H1 (cell line): ENCODE data around the gene EBF3. TPM values are rescaled to one million over a fixed set of nuclear protein-coding genes. Genes with fewer than 3 reads are reported as not detected.

ENCODE experiments used
- CTCF ChIA-PET: fragments of 300-600 bp; sonication (Branson Sonifier 250); formaldehyde crosslinking; loops from one replicate; lab custom pipeline; 2021; ENCODE audit not compliant: partially characterized antibody; lab: Charles Lee
- POLR2A ChIA-PET: fragments of 300-600 bp; sonication (Branson Sonifier 250); formaldehyde crosslinking; loops from one replicate; lab custom pipeline; 2021; ENCODE audit warnings: inconsistent platforms; ENCODE audit not compliant: partially characterized antibody; lab: Charles Lee
- DNase-seq, 2 experiments: peaks; one replicate each; pipeline versions ENCODE4 v3.0.0 to v3.0.0-alpha.2; 2010 to 2022; ENCODE audit warnings: low spot score in 2 of 2, low read depth in 1 of 2, mixed read lengths in 1 of 2
- FAIRE-seq: peaks from 2 replicates; lab custom pipeline; 2011; peaks lifted over from hg19 to GRCh38; lab: Jason Lieb, UNC
- H2AFZ ChIP-seq: 2 replicates; pipeline ENCODE4 v1.8.1; 2012; ENCODE audit warnings: low read length, inconsistent platforms
- H2AK5ac ChIP-seq: 2 replicates; pipeline ENCODE4 v1.6.1; 2013; ENCODE audit warnings: low read depth, low read length
- H2BK120ac ChIP-seq: replicated peaks from 2 replicates; pipeline ENCODE3; 2013; ENCODE audit warnings: low read depth, low read length, inconsistent platforms
- H2BK12ac ChIP-seq: 2 replicates; pipeline ENCODE4 v1.6.1; 2013; ENCODE audit warnings: low read depth, low read length
- H2BK15ac ChIP-seq: 2 replicates; pipeline ENCODE4 v1.6.1; 2013; ENCODE audit warnings: low read length
- H2BK20ac ChIP-seq: 2 replicates; pipeline ENCODE4 v1.6.1; 2013; ENCODE audit warnings: low read length
- H2BK5ac ChIP-seq: 2 replicates; pipeline ENCODE4 v1.6.1; 2013; ENCODE audit warnings: low read depth, low read length
- H3K14ac ChIP-seq: 2 replicates; pipeline ENCODE4 v1.6.1; 2013; ENCODE audit warnings: inconsistent platforms; ENCODE audit not compliant: insufficient read length
- H3K18ac ChIP-seq: 2 replicates; pipeline ENCODE4 v1.6.1; 2013; ENCODE audit warnings: low read length; ENCODE audit errors: extremely low read depth
- H3K23ac ChIP-seq: 2 replicates; pipeline ENCODE4 v1.6.1; 2013; ENCODE audit warnings: inconsistent platforms; ENCODE audit not compliant: insufficient read length
- H3K23me2 ChIP-seq: 2 replicates; pipeline ENCODE4 v1.6.1; 2013; ENCODE audit warnings: low read depth, low read length
- H3K27ac ChIP-seq: 2 replicates; pipeline ENCODE4 v1.6.1; 2011; ENCODE audit warnings: low read depth, low read length, inconsistent platforms
- H3K27me3 ChIP-seq, 4 experiments: replicated peaks in 1 of 4; 1 replicate in 1 of 4; 2 replicates in 3 of 4; pipeline versions ENCODE4 v1.6.1 to v1.8.1; 2011 to 2013; ENCODE audit warnings: low read length in 3 of 4, mild to moderate bottlenecking in 3 of 4, inconsistent platforms in 2 of 4, mixed read lengths in 2 of 4, moderate library complexity in 1 of 4; ENCODE audit not compliant: control insufficient read depth in 3 of 4, insufficient read depth in 3 of 4; ENCODE audit errors: extremely low read depth in 1 of 4
- H3K36me3 ChIP-seq, 4 experiments: 2 replicates each; pipeline versions ENCODE4 v1.6.1 to v1.8.1; 2011 to 2013; ENCODE audit warnings: mild to moderate bottlenecking in 4 of 4, low read length in 3 of 4, moderate library complexity in 2 of 4, control low read depth in 1 of 4, inconsistent platforms in 1 of 4; ENCODE audit not compliant: insufficient read depth in 4 of 4, control insufficient read depth in 2 of 4
- H3K4ac ChIP-seq: replicated peaks from 2 replicates; pipeline ENCODE3; 2013; ENCODE audit warnings: low read length, low read depth, mixed read lengths, inconsistent platforms; ENCODE audit not compliant: insufficient read length
- H3K4me1 ChIP-seq, 4 experiments: replicated peaks in 1 of 4; 1 replicate in 1 of 4; 2 replicates in 3 of 4; pipeline versions ENCODE4 v1.6.1 to v1.8.1; 2011 to 2013; ENCODE audit warnings: low read length in 3 of 4, inconsistent platforms in 2 of 4, mixed read lengths in 1 of 4; ENCODE audit not compliant: insufficient read depth in 4 of 4, control insufficient read depth in 3 of 4
- H3K4me2 ChIP-seq, 2 experiments: 2 replicates each; pipeline versions ENCODE4 v1.6.1 to v1.8.1; 2011 to 2013; ENCODE audit warnings: low read depth in 2 of 2, low read length in 2 of 2, control low read depth in 1 of 2, inconsistent platforms in 1 of 2, mild to moderate bottlenecking in 1 of 2; ENCODE audit not compliant: insufficient read depth in 1 of 2
- H3K4me3 ChIP-seq, 4 experiments: fragments of 200-600, 300-600 bp in 1 of 4; sonication (generic), shearing (Covaris generic), sonication (Bioruptor Twin) in 1 of 4; 2 replicates each; pipeline versions ENCODE4 v1.5.1 to v1.8.1; 2011 to 2016; ENCODE audit warnings: low read length in 4 of 4, low read depth in 3 of 4, control low read depth in 2 of 4, inconsistent platforms in 2 of 4, mild to moderate bottlenecking in 2 of 4, mixed read lengths in 1 of 4, moderate library complexity in 1 of 4; ENCODE audit not compliant: insufficient read depth in 2 of 4; ENCODE audit errors: extremely low read depth in 1 of 4
- H3K56ac ChIP-seq: replicated peaks from 2 replicates; pipeline ENCODE3; 2013; ENCODE audit warnings: low read depth, mild to moderate bottlenecking, mixed read lengths, low read length, inconsistent platforms; ENCODE audit not compliant: insufficient read length
- H3K79me1 ChIP-seq: 2 replicates; pipeline ENCODE4 v1.6.1; 2013; ENCODE audit warnings: low read depth, low read length, control low read depth
- H3K79me2 ChIP-seq, 2 experiments: 2 replicates each; pipeline versions ENCODE4 v1.6.1 to v1.8.1; 2012 to 2013; ENCODE audit warnings: low read length in 2 of 2, mild to moderate bottlenecking in 2 of 2, inconsistent platforms in 1 of 2; ENCODE audit not compliant: insufficient read depth in 2 of 2, control insufficient read depth in 1 of 2
- H3K9ac ChIP-seq, 4 experiments: replicated peaks in 1 of 4; 1 replicate in 1 of 4; 2 replicates in 3 of 4; pipeline versions ENCODE4 v1.6.1 to v1.8.1; 2011 to 2013; ENCODE audit warnings: low read depth in 3 of 4, low read length in 3 of 4, control low read depth in 2 of 4, mild to moderate bottlenecking in 2 of 4, moderate library complexity in 2 of 4, inconsistent platforms in 1 of 4; ENCODE audit errors: extremely low read depth in 1 of 4
- H3K9me3 ChIP-seq, 2 experiments: 2 replicates each; pipeline versions ENCODE4 v1.6.1 to v1.8.1; 2012 to 2013; ENCODE audit warnings: mild to moderate bottlenecking in 2 of 2, moderate library complexity in 2 of 2, control low read depth in 1 of 2, inconsistent platforms in 1 of 2, low read depth in 1 of 2, low read length in 1 of 2, mixed read lengths in 1 of 2; ENCODE audit not compliant: insufficient read depth in 2 of 2
- H4K20me1 ChIP-seq, 2 experiments: replicated peaks in 1 of 2; 2 replicates each; pipeline versions ENCODE3 to v1.8.1; 2011 to 2013; ENCODE audit warnings: inconsistent platforms in 2 of 2, low read length in 2 of 2, mild to moderate bottlenecking in 1 of 2; ENCODE audit not compliant: insufficient read depth in 2 of 2, control insufficient read depth in 1 of 2
- H4K5ac ChIP-seq: 2 replicates; pipeline ENCODE4 v1.6.1; 2013; ENCODE audit warnings: low read length, low read depth, mixed read lengths, inconsistent platforms; ENCODE audit not compliant: insufficient read length
- H4K8ac ChIP-seq: 2 replicates; pipeline ENCODE4 v1.8.0; 2013; ENCODE audit warnings: mild to moderate bottlenecking, moderate library complexity, low read length, inconsistent platforms; ENCODE audit not compliant: insufficient read depth; ENCODE audit errors: extremely low read depth
- H4K91ac ChIP-seq: replicated peaks from 2 replicates; pipeline ENCODE3; 2013; ENCODE audit warnings: low read length, mixed read lengths, inconsistent platforms; ENCODE audit not compliant: insufficient read length
- ASH2L ChIP-seq: fragments of 200-600, 300-600 bp; sonication (generic); IDR thresholded peaks from one replicate; pipeline ENCODE4 v1.7.1; 2017; ENCODE audit warnings: low read length
- MAX ChIP-seq: IDR thresholded peaks from 2 replicates; pipeline ENCODE4 v1.6.1; 2012; ENCODE audit warnings: inconsistent platforms
- RAD21 ChIP-seq, 2 experiments: IDR thresholded peaks in 1 of 2; conservative IDR thresholded peaks in 1 of 2; 2 replicates each; pipeline ENCODE4 v1.6.1; 2011; ENCODE audit warnings: low read depth in 2 of 2, low read length in 2 of 2, improper control_type of control experiment in 1 of 2, inconsistent platforms in 1 of 2, mild to moderate bottlenecking in 1 of 2, moderate library complexity in 1 of 2
- SIN3A ChIP-seq, 2 experiments: IDR thresholded peaks in 1 of 2; conservative IDR thresholded peaks in 1 of 2; 2 replicates each; pipeline ENCODE4 v1.6.1; 2011 to 2012; ENCODE audit warnings: low read length in 2 of 2, improper control_type of control experiment in 1 of 2, low read depth in 1 of 2, mild to moderate bottlenecking in 1 of 2
- SIX5 ChIP-seq: IDR thresholded peaks from 2 replicates; pipeline ENCODE4 v1.6.1; 2011; ENCODE audit warnings: mild to moderate bottlenecking, low read depth, low read length
- SP4 ChIP-seq: IDR thresholded peaks from 2 replicates; pipeline ENCODE4 v1.6.1; 2012; ENCODE audit warnings: low read length, inconsistent platforms
- WGBS, 2 experiments: shearing (Covaris generic) in 1 of 2; methylation state at CpG; one replicate each; pipeline versions ENCODE4 v1.1.6 to v1.1.7; 2013 to 2015; ENCODE audit warnings: low lambda C conversion rate in 2 of 2, mixed read lengths in 2 of 2, inconsistent platforms in 1 of 2, low coverage in 1 of 2, missing lambda C conversion rate in 1 of 2; ENCODE audit not compliant: insufficient replicate concordance in 2 of 2, insufficient coverage in 1 of 2, insufficient read length in 1 of 2; ENCODE audit errors: extremely low coverage in 1 of 2, missing lambda C conversion rate in 1 of 2; 5-methylcytosine and 5-hydroxymethylcytosine counted together
- polyA plus RNA-seq, 7 experiments: library from polyadenylated mRNA; depleted of rRNA in 3 of 7; stranded (reverse) in 5 of 7; unstranded in 2 of 7; fragments of >200 nt in 5 of 7; fragments of 200-250 nt in 2 of 7; gene quantifications; 1 replicate in 5 of 7; 2 replicates in 1 of 7; 4 replicates in 1 of 7; pipeline versions ENCODE4 v1.2.1 to v1.2.3, GENCODE V29; 2011 to 2013; ENCODE audit warnings: missing spikeins in 2 of 7, mixed read lengths in 2 of 7
- total RNA-seq: library from RNA; stranded (reverse); fragmentation: NEBNext Ultra II Directional; extraction: Animal tissue kit (Norgen Biotek cat#: 25700); gene quantifications from 2 replicates; pipeline ENCODE4 v1.2.1, GENCODE V29; 2021

EBF3 gene
- total and polyA plus RNA-seq, 2 of the 8 experiments (the other 6 are each of a cell fraction or from before 2014, with no cell fraction given) = 0.08 to 0.26 TPM

- POLR2A ChIA-PET = no interaction called here
- TF ChIP-seq SIN3A (conservative IDR thresholded peaks at IDR 0.05 in 1 of 2, IDR thresholded peaks at IDR 0.05 in 1 of 2; ENCODE audit: low read depth in 1 of 2, low read length in 2 of 2) = no peak
- no peak for TF ChIP-seq ASH2L
- TF ChIP-seq SIX5 = no peak
- no peak for TF ChIP-seq SP4
- no peak for TF ChIP-seq MAX
- TF ChIP-seq RAD21 (IDR thresholded peaks at IDR 0.05 in 1 of 2, conservative IDR thresholded peaks at IDR 0.05 in 1 of 2; ENCODE audit: low read depth in 2 of 2, low read length in 2 of 2) = no peak
Observed at GRCh38 chr10:129937351-129937751, 26.7 kb downstream of the EBF3 start.

More at GRCh38 chr10:129937351-129937751, 26.7 kb downstream of the EBF3 start:
- no peak overlapping the region for H2BK15ac ChIP-seq
- no peak overlapping the region for H2BK5ac ChIP-seq
- H4K8ac ChIP-seq = no peak overlapping the region
- WGBS, 2 experiments = 91% methylated on average over 10 of the region's 10 CpGs; no CpG with 5 or more reads in 1 of the 2 experiments
- H3K23ac ChIP-seq = no peak overlapping the region
- no peaks in the 10 kb centered on the region for H3K79me1 ChIP-seq
- H3K27me3 ChIP-seq = no peaks in the 10 kb centered on the region
- H3K23me2 ChIP-seq = no peaks in the 10 kb centered on the region
- no peak overlapping the region for H2BK12ac ChIP-seq
- H3K27ac ChIP-seq = no peak overlapping the region
- no peak overlapping the region for H2AK5ac ChIP-seq
- H3K9ac ChIP-seq = no peak overlapping the region
- H3K79me2 ChIP-seq = no peaks in the 10 kb centered on the region
- no peak overlapping the region for H3K18ac ChIP-seq
- H2BK20ac ChIP-seq = no peak overlapping the region
- no peak overlapping the region for H3K14ac ChIP-seq
- no peak overlapping the region for H3K4me3 ChIP-seq
- H3K4me1 ChIP-seq = peaks cover 0 to 4% (median 0%) of the 10 kb centered on the region in 4 experiments; a peak in 1 of 7 replicates
- CTCF ChIA-PET = interaction anchor here (1.1 to 2.0 kb wide), 4 partner anchors 14 to 60 kb away, joined by 3 to 12 read pairs (median 4); no protein-coding TSS in a partner anchor
- FAIRE-seq (no peak), DNase-seq (no peak)
- no peak overlapping the region for H3K56ac ChIP-seq
- no peaks in the 10 kb centered on the region for H4K20me1 ChIP-seq
- H3K4me2 ChIP-seq = no peak overlapping the region
- no peaks in the 10 kb centered on the region for H3K36me3 ChIP-seq
- H3K9me3 ChIP-seq = no peaks in the 10 kb centered on the region
- H2AFZ ChIP-seq = no peak overlapping the region
- no peak overlapping the region for H3K4ac ChIP-seq
- H2BK120ac ChIP-seq = no peak overlapping the region
- H4K91ac ChIP-seq = no peak overlapping the region
- H4K5ac ChIP-seq = no peak overlapping the region
